ENCODE results near the gene TMLHE.
"Not testable (repeated sequence)": the region's sequence is repeated elsewhere in the genome, so short reads cannot be mapped to it uniquely, and the experiment has no call there.

The TMLHE gene

DNA sequence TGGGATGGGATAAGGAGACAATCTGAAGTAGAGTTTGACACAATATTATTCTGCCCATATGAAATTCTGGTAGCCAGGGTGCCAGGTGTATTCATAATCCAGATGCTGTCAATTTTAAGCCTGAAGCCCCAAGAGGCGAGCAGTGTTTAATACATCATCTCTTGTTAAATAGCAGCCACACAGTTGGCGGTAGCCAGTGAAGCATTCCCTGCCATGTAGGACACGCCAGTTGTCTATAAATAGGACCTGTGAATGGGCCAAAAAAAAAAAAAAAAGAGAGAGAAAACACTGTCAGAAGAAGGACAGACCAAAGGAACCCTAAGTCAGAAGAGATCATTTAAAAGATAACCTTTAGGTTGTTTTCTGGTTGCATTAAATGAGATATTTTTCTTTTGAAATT is 121.3 kb downstream of the TMLHE start:
- not testable (repeated sequence) for DNase-seq (ENCODE audit: low spot score)

DNA sequence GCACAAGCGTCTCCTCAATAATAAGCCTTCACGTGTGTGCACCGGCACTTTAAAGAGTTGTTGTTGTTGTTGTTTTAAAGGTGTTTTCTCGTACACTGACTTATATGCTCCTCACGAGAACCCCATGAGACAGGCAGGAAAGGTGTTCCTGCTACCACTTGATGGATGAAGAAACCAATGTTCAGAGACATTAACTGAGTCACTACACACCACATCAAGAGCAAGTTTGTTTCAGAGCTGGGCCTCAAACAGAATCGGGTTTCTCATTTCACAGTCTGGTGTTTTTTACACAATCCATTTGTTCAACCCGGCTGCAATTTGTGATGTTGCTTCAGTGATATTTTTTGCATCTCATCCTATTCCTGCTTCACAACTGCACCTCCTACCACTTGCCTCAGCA is 135.6 kb downstream of the TMLHE start:
- not testable (repeated sequence) for DNase-seq (ENCODE audit: low spot score)

- DNase-seq (ENCODE audit: low spot score), result not testable (repeated sequence)
These were observed 146.3 kb downstream of the TMLHE start for GRCh38 chrX:155466269-155466938.

DNA sequence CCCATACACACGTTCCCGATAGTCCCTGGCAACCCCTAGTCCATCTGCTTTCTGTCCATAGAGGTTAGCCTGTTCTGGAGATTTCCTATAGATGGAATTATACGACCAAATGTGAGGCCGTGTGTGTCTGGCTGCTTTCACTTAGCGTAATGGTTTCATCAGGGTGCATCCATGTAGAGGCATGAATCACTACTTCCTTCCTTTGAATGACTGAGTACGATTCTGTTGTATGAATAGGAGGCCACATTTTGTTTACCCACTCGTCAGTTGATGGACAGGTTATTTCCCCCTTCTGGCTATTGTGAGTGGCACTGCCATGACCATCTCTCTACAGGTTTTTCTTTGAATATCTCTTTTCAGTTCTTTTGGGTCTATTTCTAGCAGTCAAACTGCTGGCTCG is 152.3 kb downstream of the TMLHE start:
- DNase-seq (ENCODE audit: low spot score), result not testable (repeated sequence)

DNA sequence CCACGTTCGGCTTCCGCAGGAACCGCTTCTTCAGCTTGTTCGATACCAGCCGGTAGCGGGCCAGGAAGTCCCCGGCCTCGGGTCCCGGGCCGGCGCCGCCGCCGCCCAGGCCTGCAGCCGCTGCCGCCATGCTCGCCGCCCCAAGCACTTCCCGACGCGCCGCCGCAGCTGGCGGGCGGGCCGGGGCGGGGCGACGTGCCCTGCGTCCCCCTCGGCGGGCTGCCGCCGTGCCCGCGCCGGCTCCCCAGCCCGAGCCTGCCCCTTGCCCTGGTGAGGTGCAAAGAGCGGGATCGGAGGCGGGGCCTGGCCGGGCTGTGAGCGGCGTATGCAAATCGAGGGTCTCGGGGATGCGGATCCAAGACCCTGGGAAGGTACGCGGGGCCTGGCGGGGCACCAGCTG is 154.3 kb downstream of the TMLHE start, which contains the start of gene F8A3:
Gene F8A3 (minus strand): TSS at position 150 of the 400 bp plus-strand sequence. CDS start 20 bp downstream, at position 130.
- DNase-seq (ENCODE audit: low spot score), result not testable (repeated sequence)

DNA sequence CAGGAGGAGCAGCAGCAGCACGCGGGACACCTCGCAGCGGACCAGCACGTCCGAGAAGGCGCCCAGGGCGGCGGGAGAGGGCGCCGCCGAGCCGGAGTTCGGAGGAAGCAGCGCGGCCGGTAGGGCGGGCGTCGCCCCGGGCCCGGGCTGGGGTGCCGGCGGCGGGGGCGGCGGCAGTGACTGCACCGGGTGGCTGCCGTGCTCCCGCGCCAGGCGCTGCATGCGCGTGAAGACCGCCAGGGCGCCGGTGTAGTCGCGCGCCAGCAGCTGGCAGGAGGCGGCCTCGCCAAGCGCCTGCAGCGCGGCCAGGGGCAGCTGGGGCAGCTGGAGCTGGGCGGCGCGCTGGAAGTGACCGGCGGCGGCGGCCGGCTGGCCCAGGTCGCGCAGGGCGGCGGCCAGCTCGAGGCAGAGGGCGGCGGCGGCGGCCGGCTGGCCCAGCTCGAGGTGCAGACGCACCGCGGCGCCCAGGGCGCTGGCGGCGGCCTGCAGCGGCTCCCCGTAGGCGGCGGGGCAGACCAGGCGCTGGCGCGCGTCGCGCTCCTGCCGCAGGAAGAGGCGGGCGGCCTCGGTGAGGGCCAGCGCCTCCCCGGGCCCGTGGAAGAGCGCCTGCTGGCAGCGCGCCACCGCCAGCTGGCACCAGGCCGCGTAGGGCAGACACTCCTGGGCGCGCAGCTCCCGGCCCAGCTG is 154.8 kb downstream of the TMLHE start:
- not testable (repeated sequence) for DNase-seq (ENCODE audit: low spot score)

DNA sequence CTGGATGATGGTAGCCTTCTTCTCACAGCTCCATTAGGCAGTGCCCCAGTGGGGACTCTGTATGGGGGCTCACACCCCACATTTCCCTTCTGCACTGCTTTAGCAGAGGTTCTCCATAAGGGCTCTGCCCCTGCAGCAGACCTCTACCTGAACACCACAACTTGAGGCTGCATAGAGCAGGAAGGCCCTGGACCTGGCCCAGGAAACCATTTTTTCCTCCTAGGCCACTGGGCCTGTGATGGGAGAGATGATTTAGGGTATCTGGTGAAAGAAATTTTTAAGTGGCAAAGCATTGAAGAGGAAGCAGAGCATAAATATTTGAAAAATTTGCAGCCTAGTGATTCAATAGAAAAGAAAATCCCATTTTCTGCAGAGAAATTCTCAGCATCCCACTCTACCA is 171.7 kb downstream of the TMLHE start:
- no peak for DNase-seq (ENCODE audit: low spot score)

All from Ammon's horn (tissue), 1 donor.